GM18873 (cell line): ENCODE data around the gene RUFY3.
A peak's percentile ranks its signal among the peaks of the same experiment; 100 is the strongest.
"Not testable (repeated sequence)": the region's sequence is repeated elsewhere in the genome, so short reads cannot be mapped to it uniquely, and the experiment has no call there.

Experiments
- ATAC-seq: cut with Tn5 transposase; IDR thresholded peaks from one replicate; pipeline ENCODE4 v1.9.1; 2021; ENCODE audit warnings: mild to moderate bottlenecking, moderate library complexity, moderate number of reproducible peaks; ENCODE audit not compliant: unreplicated experiment, low FRiP score

The RUFY3 gene

DNA sequence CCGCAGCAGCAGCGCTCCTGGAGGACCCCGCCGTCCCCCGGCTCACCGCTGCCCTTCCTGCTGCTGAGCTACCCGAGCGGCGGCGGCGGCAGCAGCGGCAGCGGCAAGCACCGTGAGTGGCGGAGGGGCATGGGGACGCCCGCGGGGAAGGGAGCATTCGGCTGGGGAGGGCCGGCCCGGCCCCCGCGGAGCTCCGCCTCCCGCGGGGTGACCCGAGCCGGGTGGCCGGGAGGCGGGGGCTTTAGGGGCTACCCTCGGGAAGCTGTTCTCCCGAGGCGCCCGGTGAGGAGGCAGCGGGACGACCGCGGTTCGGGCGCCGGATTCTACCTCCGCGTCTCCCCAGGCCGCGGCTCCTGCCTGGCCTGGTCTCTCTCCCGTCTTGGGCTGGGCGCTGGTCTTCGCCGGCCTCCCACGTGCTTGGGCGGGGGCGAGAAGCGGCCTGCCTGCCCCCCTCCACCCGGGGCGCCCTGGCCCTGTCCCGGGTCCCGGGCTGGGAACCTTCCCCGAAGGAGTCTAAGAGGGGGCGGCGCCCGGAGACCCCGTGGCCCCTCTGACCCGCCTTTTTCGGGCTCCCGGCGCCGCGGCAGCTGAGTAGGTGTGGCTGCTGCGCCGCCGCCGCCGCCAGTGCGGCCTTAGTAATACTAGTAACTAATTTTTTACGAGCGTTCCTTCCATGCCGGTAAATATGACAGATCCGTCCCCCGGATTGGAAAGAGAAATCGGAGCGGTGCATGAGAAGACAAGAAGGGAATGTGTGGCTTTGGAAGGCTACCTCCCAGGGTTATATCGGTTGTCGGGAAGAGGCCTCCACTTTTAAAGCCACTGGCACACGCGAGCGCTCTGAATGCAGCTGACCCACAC, 16.4 kb upstream of the RUFY3 start:
- ATAC-seq: peak; percentile 47

DNA sequence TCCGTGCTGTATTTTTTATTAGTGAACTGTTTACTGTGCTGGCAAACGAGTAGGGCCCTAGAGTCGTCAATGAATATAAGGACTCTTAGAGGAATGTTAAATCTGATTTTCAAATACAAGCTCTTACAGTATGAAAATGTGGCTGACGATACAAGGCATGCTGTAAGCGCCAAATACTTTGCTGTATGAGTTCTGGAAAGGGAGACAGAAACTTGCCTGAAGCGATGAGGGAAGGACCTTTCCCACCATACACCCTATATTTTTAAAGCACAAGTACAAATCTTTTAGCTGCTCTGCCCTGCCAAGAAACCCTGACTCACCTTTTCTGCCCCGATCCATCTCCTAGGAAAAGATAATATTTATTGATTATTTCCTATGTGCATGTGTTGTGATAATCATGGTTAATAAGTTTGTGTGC, 15.7 kb upstream of the RUFY3 start:
- no peak for ATAC-seq

DNA sequence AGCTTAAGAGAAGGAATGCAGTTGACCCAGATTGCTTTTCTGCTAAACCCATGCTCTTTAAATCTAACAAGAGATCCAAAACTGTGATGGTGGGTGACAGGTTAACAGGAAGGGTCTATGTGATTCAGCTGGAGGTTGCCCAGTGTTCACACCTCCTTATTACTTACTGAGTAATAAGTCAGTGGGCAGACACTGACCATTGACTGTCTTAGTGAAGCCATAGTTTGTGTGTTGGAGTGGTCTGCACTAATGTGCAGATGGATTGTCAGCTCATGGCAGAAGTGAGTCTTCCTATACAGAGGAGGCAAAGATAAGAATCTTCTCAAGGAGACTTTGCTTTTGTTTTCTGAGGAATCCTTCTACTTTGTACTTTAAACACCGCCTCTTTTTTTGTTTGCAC, 15.2 kb upstream of the RUFY3 start:
- ATAC-seq: no peak

DNA sequence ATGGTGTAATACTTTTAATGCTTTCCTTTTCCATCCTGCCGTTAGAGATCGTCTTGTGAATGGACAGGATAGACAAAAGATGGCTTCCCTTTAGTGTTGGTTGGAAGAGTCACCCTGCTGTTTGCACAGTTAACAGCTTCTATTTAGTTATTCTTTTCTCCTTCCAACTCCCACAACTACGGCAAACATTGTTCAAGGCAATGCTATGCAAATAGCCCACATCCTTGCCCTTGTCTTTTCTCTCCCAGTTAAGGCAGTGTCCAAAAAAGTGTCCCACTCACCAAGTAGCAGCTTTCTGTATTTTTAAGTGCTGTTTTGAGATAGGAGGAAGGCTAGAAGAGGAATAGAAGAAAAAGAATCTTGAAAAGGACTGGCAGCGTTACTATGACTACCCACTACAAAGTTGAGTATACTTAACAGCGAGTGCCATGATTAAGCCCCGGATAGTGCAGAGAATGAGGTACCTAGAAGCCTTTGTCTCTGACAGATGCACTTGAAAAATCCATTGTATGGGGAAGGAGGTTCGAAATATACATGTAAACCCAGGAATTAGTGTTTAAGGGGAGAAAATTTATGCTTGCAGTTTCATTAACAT, 12.1 kb upstream of the RUFY3 start:
- ATAC-seq: no peak

DNA sequence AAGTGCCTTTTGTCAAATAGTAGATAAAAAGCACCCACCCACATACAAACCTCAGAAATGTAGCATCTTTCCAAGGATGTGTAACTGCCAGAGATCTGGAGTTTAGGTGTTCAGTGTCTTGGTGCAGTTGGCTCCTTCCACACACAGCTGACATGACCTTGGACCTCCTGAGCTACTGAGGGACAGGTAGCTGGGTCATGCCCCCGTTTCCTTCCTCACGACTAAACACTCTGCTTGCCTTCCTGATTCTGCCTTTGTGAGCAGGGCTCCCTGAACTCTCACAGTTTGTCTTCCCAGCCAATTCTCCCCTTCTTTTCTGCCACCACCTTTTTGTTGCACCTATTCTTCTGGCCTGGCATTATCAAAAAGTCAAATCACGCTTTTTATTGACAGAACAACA, 10.2 kb upstream of the RUFY3 start:
- ATAC-seq: no peak

DNA sequence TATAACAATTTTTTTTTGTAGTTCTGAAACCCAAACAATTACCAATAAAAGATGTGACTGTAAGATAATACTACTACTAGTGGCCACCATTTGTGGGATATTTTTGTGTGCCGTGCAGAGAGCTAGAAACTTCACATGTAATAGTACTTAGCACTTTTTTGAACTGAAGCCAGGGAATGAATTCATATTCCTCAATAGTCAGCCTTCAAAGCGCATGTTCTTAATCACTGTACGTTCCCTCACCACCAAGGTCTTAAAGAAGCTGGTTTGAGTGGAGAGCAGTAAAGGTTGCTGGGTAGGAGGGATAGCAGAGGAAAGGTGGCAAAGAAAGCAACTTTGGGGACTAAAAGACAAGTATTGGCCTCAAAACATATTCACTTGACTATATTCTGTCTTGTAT, 9.6 kb upstream of the RUFY3 start:
- no peak for ATAC-seq

DNA sequence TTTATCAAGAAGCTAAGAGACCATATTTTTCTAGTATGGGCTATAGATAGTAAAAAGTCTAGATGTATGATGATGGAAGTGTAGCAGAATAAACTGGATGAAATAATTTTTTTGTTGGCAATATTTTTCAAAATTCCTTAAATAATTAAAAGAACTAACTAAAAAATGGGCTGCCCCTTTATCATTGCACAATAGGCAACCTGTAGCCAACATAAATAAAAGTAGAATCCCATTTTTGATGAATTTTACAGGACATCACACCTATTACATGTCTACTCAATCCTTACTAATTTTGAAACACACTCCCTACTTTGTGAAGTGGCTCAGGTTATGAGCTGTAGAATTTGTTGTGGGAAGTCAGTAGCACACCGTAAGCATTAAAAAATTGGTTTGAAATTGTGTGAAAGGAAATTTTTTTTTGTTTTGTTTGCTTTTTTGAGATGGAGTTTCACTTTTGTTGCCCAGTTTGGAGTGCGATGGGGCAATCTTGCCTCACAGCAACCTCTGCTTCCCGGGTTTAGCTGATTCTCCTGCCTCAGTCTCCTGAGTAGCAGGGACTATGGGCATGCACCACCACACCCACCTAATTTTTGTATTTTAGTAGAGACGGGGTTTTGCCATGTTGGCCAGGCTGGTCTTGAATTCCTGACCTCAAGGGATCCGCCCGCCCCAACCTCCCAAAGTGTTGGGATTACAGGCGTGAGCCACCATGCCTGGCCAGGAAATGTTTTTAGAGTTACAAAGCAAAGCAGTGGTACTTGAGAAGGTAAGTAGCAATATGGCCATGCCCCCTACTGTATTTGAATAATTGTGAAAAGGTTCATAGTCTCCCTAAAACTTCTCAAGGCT, 8.9 kb upstream of the RUFY3 start:
- ATAC-seq: no peak

DNA sequence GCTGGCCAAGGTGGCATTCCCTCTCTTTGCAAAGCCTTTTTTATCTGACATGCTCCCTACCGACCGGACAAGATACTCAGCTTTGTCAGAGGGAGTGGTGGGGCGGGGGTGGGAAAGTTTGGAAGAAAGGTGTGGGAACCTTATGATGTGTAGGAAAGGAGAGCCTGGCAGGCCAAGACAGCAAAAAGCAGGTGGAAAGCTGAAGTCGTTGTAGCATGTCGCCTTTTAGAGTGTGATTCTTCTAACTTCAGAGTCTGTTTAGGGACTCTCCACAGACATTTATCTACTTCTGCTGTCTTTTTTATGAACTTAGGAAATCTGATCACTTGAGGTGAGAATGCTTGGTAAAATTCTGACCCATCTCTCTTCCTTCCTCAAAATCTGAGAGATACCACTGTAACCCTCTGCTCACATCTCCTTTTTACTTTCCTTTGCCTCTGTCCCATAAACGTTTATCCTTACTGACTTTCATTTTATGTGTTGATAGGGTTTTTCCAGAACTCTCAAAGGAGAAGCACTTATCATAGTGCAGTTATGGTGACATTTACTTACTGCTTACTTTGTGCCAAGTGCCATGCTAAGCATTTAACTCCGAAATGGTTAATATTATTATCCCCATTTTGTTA, 8.2 kb upstream of the RUFY3 start:
- ATAC-seq: peak; percentile 37

DNA sequence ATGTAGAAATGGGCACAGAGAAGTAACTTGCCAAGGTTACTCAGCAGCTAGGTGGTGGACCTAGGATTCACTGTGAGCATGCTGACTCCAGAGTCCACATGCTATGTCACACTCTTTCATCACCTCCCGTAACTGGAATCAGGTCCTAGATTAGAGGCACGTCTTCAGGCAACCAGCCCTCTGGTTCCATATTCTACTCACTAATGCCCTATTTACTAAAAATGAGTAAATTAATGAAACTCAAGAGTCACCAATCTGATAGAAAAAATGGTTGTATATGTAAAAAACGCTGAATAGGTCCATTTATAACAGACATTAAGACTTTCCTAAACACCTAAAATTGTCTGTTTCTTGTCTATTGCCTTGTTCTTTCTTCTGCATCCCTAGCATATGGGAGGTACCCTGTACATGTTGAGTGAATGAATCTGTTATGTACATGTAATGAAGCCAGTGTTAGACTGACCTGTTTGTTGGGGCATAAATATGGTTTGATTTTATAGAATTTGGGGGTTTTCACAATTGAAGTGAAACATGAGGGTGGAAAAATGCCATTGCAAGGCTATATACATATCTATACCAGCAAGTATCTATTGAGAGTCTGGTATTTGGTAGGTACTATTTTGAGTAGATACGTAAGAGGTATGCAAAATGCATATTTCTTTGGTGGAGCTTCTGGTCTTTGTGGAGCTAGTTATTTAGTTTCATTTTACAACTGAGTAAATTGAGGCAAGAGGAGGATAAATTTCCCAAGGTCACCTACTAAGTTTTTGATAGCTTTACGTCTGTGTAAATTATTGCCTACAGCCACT, 7.5 kb upstream of the RUFY3 start:
- ATAC-seq: peak; percentile 38

DNA sequence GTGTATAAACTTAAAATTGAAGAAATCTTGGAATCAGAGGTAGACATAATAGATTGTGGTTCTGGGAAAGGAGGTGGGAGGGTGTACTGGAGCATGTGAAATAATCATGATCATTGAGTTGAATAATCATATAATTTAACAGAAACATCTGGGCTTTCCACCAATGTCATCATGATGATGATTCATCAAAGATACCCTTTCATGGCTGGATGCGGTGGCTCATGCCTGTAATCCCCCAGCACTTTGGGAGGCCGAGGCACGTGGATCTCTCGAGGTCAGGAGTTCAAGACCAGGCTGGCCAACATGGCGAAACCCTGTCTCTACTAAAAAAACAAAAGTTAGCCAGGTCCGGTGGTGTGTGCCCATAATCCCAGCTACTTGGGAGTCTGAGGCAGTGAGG, 6.7 kb upstream of the RUFY3 start:
- ATAC-seq: no peak

DNA sequence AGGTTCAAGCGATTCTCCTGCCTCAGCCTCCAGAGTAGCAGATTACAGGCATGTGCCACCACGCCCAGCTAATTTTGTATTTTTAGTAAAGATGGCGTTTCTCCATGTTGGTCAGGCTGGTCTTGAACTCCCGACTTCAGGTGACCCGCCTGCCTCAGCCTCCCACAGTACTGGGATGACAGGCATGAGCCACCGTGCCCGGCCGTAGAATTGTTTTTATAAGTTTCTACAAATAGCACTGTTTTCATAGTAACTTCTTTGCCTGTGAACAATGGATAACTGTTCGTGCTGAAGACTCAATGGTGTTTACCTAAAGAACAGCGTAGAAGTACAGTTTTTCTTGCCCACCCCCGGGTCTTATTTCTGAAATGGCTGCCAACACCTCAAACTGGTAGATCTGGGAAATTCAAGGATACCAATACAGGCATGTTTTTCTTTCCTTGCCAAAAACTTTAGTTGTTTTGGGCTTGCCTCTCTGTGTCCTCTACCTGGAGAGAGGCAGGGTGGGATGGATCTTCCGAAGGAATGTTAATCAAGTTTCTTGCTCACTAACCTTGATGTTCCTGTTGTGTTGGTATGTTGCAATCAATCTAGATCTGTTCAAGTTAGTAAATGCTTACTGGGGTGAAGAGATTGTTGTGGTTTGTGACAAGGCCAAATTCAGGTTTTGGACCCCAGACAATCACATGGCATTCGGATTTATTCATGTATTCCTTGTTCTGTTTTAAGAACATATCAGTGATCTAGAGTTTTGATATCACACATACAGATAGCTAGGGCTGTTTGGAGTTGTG, 2.8 kb upstream of the RUFY3 start:
- no peak for ATAC-seq

DNA sequence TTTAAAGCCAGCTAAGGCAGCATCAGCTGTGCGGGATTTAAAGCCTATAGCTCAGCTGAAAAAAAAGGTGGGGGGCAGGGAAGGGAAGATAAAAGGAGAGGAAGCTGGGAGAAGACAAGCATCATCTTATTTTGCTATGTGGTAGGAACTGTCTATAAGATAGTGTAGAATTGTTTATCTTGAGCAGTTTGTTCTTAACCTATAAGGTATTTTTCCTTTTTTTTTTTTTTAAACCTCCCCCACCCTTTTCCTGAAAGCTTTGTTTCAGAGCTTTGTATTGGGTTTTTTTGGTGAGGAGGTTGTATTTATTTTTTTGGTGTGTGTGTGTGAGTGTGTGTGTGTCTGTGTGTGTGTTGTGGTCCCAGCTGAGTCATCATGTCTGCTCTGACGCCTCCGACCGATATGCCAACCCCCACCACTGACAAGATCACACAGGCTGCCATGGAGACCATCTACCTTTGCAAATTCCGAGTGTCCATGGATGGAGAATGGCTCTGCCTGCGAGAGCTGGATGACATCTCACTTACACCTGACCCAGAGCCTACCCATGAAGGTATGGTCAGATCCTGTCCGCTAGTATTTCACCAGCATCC, 531 bp downstream of the RUFY3 start:
- no peak for ATAC-seq

DNA sequence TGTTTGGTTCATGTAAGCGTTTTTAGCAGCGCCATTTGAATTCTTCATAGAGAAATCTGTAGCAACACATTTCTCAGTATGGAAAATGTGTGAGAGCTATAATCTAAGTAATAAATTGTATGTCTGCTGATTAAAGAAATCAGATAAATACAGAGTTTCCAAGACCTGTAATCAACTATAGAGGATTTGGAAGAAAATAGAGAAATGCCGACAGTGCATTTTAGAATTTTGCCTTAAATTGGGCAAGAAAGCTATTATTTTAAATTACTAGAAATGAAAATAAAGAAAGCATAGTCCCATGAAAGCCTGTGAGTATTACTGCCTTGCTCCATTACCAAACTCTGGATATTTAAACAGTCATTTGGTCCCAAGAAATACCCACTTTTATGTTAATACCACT, 2.7 kb downstream of the RUFY3 start:
- no peak for ATAC-seq

DNA sequence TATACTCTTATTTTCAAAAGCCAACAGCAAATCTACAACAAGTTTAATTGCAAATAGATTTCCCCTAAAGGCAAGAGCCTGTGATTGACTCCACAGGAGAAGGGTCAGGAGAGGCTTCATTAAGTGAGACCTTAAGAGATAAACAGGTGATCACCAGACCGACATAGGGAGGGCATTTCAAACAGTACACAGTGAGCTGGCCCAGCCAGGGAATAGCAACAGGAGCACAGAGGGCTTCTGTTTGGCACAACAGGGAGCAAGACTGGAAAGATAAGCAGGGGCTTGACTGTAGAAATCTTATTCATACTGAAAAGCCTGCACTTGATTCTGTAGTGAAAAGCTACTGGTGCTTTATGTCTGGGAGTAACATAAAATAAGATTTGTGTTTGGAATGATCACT, 3.9 kb downstream of the RUFY3 start:
- no peak for ATAC-seq

DNA sequence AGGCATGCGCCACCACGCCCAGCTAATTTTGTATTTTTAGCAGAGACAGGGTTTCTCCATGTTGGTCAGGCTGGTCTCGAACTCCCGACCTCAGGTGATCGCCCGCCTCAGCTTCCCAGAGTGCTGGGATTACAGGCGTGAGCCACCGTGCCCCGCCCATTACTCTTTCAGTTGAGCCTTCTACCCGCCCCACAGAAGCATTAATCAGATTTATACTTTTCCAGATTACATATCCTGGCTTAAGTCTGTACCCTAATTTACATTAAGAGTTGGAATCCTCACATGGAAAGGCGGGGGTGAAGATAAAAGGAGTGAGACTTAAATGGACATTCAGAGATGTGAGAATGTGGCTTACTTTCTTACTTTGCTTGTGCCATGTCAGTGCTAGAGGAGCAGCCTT, 4.8 kb downstream of the RUFY3 start:
- ATAC-seq: not testable (repeated sequence)

DNA sequence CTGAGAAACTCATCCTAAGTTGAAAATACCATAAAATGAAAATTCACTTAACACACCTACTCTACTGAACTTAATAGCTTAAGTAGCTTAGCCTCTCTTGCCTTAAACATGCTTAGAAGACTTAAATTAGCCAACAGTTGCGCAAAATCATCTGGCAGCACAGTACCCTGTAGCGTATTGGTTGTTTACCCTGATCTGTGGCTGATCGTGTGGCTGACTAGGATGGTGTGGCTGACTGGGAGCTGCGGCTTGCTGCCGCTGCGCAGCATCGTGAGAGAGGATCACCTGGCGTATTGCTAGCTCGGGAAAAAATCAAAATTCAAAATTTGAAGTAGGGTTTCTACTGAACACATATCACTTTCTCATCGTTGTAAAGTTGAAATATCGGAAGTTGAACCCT, 6.3 kb downstream of the RUFY3 start:
- ATAC-seq: no peak

DNA sequence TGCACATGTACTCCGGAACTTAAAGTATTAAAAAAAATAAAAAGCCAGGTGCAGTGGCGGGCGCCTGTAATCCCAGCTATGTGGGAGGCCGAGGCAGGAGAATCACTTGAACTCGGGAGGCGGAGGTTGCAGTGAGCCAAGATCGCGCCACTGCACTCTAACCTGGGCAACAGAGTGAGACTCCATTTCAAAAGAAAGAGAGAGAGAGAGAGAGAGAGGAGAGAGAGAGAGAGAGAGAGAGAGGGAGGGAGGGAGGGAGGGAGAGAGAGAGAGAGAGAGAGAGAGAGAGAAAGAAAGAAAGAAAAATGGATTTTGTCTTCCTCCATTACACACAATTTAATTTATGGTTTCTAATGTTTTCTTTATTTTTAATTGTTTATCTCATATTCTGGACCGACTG, 11.1 kb downstream of the RUFY3 start:
- ATAC-seq: not testable (repeated sequence)

DNA sequence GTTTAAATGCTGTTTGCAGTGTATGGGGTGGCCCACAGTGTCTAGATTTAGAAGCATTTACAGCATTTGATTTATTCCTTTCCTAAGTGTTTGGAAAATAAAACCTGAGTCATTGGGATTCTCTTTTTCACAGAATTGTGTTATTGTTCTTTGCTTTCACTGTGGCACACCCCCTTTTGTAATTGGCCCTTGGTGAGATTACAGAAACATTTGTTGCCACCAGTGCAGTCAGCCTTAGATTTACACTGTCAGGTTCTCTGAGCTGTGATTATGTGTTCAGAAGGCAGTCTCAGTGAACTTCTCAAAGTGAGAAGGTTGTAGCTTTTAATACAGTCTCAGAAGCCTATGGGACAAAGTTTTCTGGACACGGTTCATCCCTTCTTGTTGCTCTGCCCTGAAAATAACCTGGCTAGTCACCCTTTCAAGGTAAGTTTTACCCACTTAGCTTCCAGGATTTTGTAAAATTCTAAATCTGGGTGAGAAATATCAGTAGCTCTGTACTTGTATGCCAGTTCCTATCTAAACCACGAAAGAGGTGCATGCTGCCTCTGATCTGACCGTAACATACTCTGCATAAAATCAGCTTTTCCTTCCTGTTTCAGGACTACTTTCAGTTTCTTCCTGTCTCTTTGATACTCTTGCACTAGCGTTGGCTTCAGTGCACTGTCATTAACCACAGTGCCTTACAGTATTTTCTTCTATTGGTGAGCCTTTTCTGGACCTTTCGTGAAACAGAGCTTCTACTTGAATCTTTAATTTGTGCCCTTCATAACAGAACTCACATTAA, 12.6 kb downstream of the RUFY3 start:
- peak; percentile 93 for ATAC-seq
